Epidermal melanocyte (primary cell): ENCODE results near the gene NIM1K.
"Not testable (repeated sequence)": the region's sequence is repeated elsewhere in the genome, so short reads cannot be mapped to it uniquely, and the experiment has no call there.

Experiments used
- DNase-seq: peaks from one replicate; pipeline ENCODE4 v3.0.0; 2011; ENCODE audit warnings: low spot score; ENCODE audit not compliant: insufficient read length

Gene NIM1K

GRCh38 chr5:43313035-43313853 is 121.2 kb downstream of the NIM1K start, which contains the start of gene HMGCS1:
Gene HMGCS1 (minus strand): TSS chr5:43313412. CDS start chr5:43298965, 14,447 bp downstream.
- DNase-seq = peak; percentile 96

GRCh38 chr5:43313854-43314457 is 121.9 kb downstream of the NIM1K start:
- DNase-seq = no peak

DNA sequence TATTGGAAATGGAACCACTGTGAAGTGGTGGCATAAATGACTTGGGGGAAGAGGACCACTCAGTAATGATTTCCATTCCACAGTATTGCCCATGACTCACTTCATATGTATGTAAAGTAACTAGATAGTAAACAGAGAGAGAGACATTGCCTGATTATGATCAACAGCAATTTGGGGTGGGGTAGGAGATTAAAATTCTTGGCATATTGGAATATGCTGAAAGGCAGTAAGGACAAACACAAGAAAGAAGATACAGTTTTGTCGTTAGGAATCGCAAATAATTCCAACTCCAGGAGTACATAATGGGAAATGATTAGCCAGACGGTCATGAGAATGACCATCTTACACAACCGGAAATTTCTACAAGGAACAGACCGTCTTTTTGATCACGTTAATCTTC is 122.7 kb downstream of the NIM1K start:
- DNase-seq = no peak

DNA sequence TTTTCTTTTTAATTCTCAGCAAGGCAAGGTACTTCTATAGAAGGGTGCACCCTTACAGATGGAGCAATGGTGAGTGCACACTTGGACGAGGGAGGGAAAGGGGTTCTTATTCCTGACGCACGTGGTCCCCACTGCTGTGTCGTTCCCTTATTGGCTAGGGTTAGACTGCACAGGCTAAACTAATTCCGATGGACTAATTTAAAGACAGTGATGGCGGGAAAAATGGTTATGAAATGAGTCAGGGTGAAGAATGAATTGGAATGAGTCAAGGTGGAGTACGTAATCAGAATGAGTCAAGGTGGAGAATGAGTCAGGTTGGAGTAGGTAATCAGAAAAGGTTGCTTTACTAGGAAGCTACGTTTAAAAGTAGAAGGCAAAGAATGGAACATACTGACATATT is 123.2 kb downstream of the NIM1K start:
- DNase-seq = no peak

- DNase-seq = no peak
Measured at GRCh38 chr5:43315682-43316081, 123.7 kb downstream of the NIM1K start.

DNA sequence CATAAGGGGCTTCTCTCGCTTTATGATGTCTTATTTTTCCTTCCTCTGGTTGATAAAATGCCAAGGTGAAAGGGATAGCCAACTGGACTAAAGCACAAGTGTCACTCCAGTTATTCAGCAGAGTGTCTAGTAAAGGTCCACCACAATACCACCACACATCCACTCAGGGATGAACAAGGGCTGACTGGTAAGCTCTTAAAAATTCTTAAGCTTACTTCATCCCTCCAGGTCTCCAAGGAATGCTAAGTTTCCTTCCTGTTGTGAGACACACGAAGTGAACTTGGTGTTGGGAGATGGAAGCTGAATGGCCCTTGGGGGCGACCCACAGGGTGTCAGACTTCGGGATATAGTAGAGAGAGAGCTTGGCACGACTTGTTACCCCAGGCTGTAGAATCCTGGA is 124.4 kb downstream of the NIM1K start:
- no peak for DNase-seq

GRCh38 chr5:43320846-43321245 is 128.8 kb downstream of the NIM1K start:
- DNase-seq = no peak

- not testable (repeated sequence) for DNase-seq
Measured at GRCh38 chr5:43323488-43323887, 131.5 kb downstream of the NIM1K start.

DNA sequence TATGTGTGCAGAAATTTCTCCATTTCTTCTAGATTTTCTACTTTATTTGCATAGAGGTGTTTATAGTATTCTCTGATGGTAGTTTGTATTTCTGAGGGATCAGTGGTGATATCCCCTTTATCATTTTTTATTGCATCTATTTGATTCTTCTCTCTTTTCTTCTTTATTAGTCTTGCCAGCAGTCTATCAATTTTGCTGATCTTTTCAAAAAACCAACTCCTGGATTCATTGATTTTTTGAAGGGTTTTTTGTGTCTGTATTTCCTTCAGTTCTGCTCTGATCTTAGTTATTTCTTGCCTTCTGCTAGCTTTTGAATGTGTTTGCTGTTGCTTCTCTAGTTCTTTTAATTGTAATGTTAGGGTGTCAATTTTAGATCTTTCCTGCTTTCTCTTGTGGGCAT is 133.6 kb downstream of the NIM1K start:
- DNase-seq = not testable (repeated sequence)
